RWPE2 (cell line): ENCODE measurements around the gene SLC25A13.
"Not testable (repeated sequence)": the region's sequence is repeated elsewhere in the genome, so short reads cannot be mapped to it uniquely, and the experiment has no call there.

Experiments used
- ATAC-seq: fragments of 200-7000 bp; cut with Tn5 transposase; 3 replicates; pipeline ENCODE4 v1.9.1; 2021; ENCODE audit warnings: low read depth
- DNase-seq: peaks from one replicate; pipeline ENCODE4 v3.0.0-alpha.2; 2020; ENCODE audit warnings: low spot score
- H3K27ac ChIP-seq: fragments of 450-650 bp; 2 replicates; pipeline ENCODE4 v1.5.1; 2017; ENCODE audit warnings: mild to moderate bottlenecking; ENCODE audit not compliant: poor library complexity, severe bottlenecking
- H3K27me3 ChIP-seq: fragments of 250-450 bp; sonication (Bioruptor Pico); 2 replicates; pipeline ENCODE4 v1.5.1; 2021; ENCODE audit warnings: mild to moderate bottlenecking, moderate library complexity; ENCODE audit not compliant: insufficient read depth, poor library complexity, severe bottlenecking
- H3K36me3 ChIP-seq: fragments of 250-450 bp; sonication (Bioruptor Pico); 2 replicates; pipeline ENCODE4 v1.5.1; 2020; ENCODE audit warnings: low read depth, mild to moderate bottlenecking, moderate library complexity
- H3K4me1 ChIP-seq: fragments of 250-450 bp; sonication (Bioruptor Pico); 2 replicates; pipeline ENCODE4 v1.5.1; 2021; ENCODE audit warnings: mild to moderate bottlenecking, moderate library complexity; ENCODE audit not compliant: insufficient read depth, poor library complexity, severe bottlenecking
- H3K4me3 ChIP-seq: fragments of 250-450 bp; sonication (Bioruptor Pico); 2 replicates; pipeline ENCODE4 v1.5.1; 2021; ENCODE audit warnings: mild to moderate bottlenecking, moderate library complexity; ENCODE audit not compliant: severe bottlenecking
- H3K9me3 ChIP-seq: fragments of 250-450 bp; sonication (Bioruptor Pico); 2 replicates; pipeline ENCODE4 v1.5.1; 2021; ENCODE audit warnings: mild to moderate bottlenecking, moderate library complexity; ENCODE audit not compliant: severe bottlenecking
- TF ChIP-seq, protein P1 (sequence below): fragments of 450-650 bp; IDR thresholded peaks from one replicate; pipeline ENCODE4 v1.5.1; 2017; ENCODE audit warnings: mild to moderate bottlenecking, moderate library complexity; ENCODE audit not compliant: poor library complexity, severe bottlenecking

The SLC25A13 gene

GRCh38 chr7:96300502-96300901 lies 21.4 kb downstream of the SLC25A13 start:
- Histone ChIP-seq H3K4me1 (peaks cover 30% of the 10 kb centered on the region), H3K27me3 (no peaks in the 10 kb centered on the region), H3K36me3 (peaks cover 6% of the 10 kb centered on the region), H3K4me3 (no peak overlapping the region), H3K27ac (no peak overlapping the region), H3K9me3 (no peaks in the 10 kb centered on the region)
- no peak for DNase-seq
- TF ChIP-seq, protein P1, sequence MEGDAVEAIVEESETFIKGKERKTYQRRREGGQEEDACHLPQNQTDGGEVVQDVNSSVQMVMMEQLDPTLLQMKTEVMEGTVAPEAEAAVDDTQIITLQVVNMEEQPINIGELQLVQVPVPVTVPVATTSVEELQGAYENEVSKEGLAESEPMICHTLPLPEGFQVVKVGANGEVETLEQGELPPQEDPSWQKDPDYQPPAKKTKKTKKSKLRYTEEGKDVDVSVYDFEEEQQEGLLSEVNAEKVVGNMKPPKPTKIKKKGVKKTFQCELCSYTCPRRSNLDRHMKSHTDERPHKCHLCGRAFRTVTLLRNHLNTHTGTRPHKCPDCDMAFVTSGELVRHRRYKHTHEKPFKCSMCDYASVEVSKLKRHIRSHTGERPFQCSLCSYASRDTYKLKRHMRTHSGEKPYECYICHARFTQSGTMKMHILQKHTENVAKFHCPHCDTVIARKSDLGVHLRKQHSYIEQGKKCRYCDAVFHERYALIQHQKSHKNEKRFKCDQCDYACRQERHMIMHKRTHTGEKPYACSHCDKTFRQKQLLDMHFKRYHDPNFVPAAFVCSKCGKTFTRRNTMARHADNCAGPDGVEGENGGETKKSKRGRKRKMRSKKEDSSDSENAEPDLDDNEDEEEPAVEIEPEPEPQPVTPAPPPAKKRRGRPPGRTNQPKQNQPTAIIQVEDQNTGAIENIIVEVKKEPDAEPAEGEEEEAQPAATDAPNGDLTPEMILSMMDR, result no peak
- no peak for ATAC-seq

DNA sequence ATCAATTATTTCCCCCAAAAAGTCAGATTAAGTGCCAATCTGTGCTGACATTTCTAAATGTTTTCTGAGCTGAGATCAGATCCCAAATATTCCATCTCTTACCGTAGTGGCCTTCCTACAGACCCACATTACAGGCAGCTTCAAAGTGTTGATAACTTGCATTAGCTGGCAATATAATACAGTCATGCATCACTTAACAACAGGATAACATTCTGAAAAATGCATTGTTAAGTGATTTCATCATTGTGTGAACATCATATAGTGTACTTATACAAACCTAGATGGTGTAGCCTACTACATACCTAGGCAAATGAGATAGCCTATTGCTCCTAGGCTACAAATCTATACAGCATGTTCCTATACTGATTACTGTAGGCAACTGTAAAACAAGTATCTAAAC lies 22.4 kb downstream of the SLC25A13 start:
- ATAC-seq (no peak), DNase-seq (no peak)
- H3K4me1 ChIP-seq, result peaks cover 20% of the 10 kb centered on the region
- no peak overlapping the region for H3K4me3 ChIP-seq
- no peak overlapping the region for H3K27ac ChIP-seq
- H3K9me3 ChIP-seq, result no peaks in the 10 kb centered on the region
- peaks cover 14% of the 10 kb centered on the region for H3K36me3 ChIP-seq
- TF ChIP-seq, protein P1, result no peak
- H3K27me3 ChIP-seq, result no peaks in the 10 kb centered on the region

DNA sequence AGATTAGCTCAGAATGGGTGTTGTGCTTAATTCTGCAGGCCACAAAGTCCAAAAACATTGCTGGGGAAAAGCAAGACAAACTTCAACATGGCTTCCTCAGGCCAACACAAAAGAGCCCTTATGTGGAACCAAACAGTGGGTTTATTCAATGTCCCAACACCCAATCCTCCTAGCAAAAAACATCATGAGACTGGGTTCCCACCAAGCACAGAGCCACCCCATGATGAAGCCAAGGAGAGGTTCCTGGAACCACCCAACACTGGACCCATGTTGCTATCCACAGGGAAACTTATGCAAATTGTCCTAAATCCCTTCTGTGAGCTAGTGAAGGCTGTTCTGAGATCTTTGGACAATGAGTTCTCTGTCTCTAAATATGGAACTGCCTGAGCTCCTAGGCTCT lies 24.0 kb downstream of the SLC25A13 start:
- Histone ChIP-seq H3K27ac (no peak overlapping the region), H3K27me3 (no peaks in the 10 kb centered on the region)
- TF ChIP-seq, protein P1, result no peak

GRCh38 chr7:96297446-96297845 lies 24.5 kb downstream of the SLC25A13 start:
- H3K9me3 ChIP-seq, DNase-seq, H3K27me3 ChIP-seq, ATAC-seq, H3K4me1 ChIP-seq, H3K27ac ChIP-seq, H3K4me3 ChIP-seq: not testable (repeated sequence)
- H3K36me3 ChIP-seq, result peaks cover 17% of the 10 kb centered on the region

More for the DNA sequence above, 24.0 kb downstream of the SLC25A13 start:
- H3K4me1 ChIP-seq, result peaks cover 3% of the 10 kb centered on the region
- DNase-seq (no peak), ATAC-seq (no peak)
- no peak overlapping the region for H3K4me3 ChIP-seq
- no peaks in the 10 kb centered on the region for H3K9me3 ChIP-seq
- peaks cover 17% of the 10 kb centered on the region for H3K36me3 ChIP-seq

DNA sequence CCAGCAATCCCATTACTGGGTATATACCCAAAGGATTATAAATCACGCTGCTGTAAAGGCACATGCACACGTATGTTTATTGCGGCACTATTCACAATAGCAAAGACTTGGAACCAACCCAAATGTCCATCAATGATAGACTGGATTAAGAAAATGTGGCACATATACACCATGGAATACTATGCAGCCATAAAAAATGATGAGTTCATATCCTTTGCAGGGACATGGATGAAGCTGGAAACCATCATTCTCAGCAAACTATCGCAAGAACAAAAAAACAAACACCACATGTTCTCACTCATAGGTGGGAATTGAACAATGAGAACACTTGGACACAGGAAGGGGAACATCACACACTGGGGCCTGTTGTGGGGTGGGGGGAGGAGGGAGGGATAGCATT lies 28.0 kb downstream of the SLC25A13 start:
- H3K4me3 ChIP-seq, H3K27ac ChIP-seq, ATAC-seq, H3K4me1 ChIP-seq, H3K9me3 ChIP-seq, DNase-seq, H3K27me3 ChIP-seq: not testable (repeated sequence)
- peaks cover 17% of the 10 kb centered on the region for H3K36me3 ChIP-seq

DNA sequence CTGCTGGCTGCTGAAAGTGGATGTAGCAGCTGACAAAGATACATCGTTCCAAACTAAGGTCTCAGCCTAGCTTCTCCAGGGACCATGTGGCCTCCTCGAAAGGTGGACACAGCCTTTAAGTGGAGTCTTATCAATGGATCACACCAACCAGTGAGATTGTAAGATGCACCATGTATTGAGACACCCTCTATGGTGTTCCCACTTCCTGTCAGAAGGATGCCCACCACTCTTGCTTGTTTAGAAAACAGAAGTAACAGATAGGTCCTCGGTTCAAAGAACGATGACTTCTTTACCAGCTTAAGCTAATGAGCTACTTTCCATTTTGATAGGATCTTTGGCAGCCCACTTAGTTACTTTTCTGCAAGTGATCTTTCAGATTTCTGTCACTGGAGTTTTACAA lies 34.3 kb downstream of the SLC25A13 start:
- Histone ChIP-seq H3K27me3 (no peaks in the 10 kb centered on the region), H3K4me1 (no peaks in the 10 kb centered on the region), H3K4me3 (no peak overlapping the region), H3K36me3 (0 out of 2 replicates have a peak, but pooled peaks cover under 1% of the 10 kb centered on the region), H3K27ac (no peak overlapping the region), H3K9me3 (no peaks in the 10 kb centered on the region)
- no peak for DNase-seq
- TF ChIP-seq, protein P1, result no peak
- ATAC-seq, result no peak
